Astrocyte of the spinal cord (primary cell): ENCODE measurements around the gene SLC9A7.

Experiments
- DNase-seq: peaks from one replicate; pipeline ENCODE4 v3.0.0; 2011; ENCODE audit warnings: low read depth, low spot score
- H3K4me3 ChIP-seq: 2 replicates; pipeline ENCODE4 v1.5.1; 2011; ENCODE audit warnings: low read depth, mild to moderate bottlenecking, low read length, moderate library complexity
- in situ Hi-C: cut with HindIII; loops from 2 replicates; pipeline ENCODE4 v1.10.0; 2017; ENCODE audit warnings: low sequenced_read_pairs
- TF ChIP-seq, protein P1 (sequence below): IDR thresholded peaks from 2 replicates; pipeline ENCODE4 v1.5.1; 2012; ENCODE audit warnings: low read depth, mild to moderate bottlenecking, low read length, inconsistent platforms

Gene SLC9A7

GRCh38 chrX:46610070-46610658, 148.8 kb downstream of the SLC9A7 start:
- in situ Hi-C loops, result no loop called here
- no peak for DNase-seq
- TF ChIP-seq, protein P1, sequence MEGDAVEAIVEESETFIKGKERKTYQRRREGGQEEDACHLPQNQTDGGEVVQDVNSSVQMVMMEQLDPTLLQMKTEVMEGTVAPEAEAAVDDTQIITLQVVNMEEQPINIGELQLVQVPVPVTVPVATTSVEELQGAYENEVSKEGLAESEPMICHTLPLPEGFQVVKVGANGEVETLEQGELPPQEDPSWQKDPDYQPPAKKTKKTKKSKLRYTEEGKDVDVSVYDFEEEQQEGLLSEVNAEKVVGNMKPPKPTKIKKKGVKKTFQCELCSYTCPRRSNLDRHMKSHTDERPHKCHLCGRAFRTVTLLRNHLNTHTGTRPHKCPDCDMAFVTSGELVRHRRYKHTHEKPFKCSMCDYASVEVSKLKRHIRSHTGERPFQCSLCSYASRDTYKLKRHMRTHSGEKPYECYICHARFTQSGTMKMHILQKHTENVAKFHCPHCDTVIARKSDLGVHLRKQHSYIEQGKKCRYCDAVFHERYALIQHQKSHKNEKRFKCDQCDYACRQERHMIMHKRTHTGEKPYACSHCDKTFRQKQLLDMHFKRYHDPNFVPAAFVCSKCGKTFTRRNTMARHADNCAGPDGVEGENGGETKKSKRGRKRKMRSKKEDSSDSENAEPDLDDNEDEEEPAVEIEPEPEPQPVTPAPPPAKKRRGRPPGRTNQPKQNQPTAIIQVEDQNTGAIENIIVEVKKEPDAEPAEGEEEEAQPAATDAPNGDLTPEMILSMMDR, result no peak
- H3K4me3 ChIP-seq, result no peak overlapping the region

DNA sequence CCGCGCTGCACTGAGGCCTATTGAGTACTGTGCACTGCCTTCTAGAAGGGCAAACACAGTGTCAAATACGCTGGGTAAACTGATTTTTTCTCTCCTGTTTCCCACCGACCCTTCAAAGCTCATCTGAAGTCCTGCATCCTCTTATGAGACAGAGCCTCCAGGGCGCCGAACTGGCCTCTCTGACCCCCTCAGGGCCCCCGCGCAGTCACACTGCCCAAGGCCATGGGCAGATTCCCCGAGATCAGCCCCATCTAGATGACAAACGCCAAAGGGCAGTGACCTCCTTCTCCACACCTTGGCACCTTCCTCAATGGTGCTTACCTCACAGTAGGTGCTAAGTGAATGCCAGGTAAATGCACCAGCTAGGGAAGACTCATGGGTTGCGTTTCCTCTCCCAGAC, 151.0 kb downstream of the SLC9A7 start:
- DNase-seq, result no peak
- H3K4me3 ChIP-seq, result no peak overlapping the region
- in situ Hi-C loops, result no loop called here
- TF ChIP-seq, protein P1, result no peak

GRCh38 chrX:46602468-46603102, 156.3 kb downstream of the SLC9A7 start:
- in situ Hi-C loops, result no loop called here
- H3K4me3 ChIP-seq, result no peak overlapping the region
- no peak for DNase-seq
- TF ChIP-seq, protein P1, result no peak

DNA sequence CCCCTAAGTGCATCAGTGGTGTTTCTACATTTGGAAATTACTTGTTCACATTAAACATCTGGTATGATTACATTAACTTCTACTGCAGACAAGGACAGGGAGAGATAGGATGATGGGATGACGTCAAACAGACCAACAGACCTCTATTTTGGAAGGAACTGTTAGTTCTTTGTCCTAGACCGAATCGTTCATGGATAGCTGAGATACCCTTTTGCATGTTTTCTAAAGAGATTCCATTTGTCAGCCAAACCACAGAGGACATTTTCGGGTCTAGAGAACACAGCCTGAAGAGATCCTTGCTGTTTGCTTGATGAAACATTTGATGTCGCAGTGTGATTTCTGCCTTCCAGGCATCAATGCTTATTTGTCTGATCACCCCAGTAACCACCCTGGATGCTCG, 157.6 kb downstream of the SLC9A7 start:
- in situ Hi-C loops, result no loop called here
- DNase-seq, result peak; percentile 47
- TF ChIP-seq, protein P1, result no peak
- no peak overlapping the region for H3K4me3 ChIP-seq

DNA sequence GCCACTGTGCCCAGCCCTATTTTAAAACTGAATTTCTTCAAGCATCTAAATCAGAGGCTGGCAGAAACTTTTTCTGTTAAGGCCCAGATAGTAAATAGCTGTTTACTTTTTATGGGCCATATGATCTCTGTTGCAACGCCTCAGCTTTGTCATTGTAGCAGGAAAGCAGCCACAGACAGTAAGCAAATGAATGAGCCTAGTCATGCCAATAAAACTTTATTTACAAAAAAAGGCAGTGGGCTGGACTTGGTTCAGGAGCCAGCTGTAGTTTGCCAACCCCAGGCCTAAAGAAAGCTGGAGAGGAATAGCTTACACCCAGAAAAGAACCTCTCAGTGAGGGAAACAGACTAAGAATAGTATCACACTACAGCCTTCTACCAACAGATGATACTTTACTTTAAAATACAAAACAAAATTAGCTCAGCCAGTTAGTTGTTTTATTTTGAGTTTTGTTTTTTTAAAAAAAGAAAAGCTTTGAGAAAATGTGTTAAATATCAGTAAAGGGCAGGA, 159.8 kb downstream of the SLC9A7 start:
- no peak for DNase-seq
- no peak overlapping the region for H3K4me3 ChIP-seq
- TF ChIP-seq, protein P1, result no peak
- in situ Hi-C loops, result no loop called here

DNA sequence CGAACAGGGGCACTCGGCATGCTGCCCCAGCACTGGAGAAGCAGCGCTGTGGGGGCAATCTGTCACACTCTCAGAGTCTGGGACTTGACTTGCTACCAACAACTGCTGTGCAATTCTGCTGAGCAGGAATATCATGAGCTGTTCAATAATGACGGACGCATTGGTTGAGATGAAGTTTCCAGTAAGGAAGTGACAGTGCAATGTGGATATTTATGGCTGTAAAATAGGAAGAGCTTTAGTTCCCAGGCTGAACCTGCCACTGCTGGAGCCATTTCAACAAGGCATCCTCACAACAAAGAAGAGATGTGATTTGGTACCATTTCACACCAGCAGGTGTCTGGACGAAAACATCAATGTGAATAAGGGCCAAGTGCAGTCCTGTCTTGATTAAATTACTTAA, 161.1 kb downstream of the SLC9A7 start:
- H3K4me3 ChIP-seq, result no peak overlapping the region
- in situ Hi-C loops, result no loop called here
- TF ChIP-seq, protein P1, result no peak
- DNase-seq, result no peak
